ENCODE measurements around the gene SPEN.
"Not testable (repeated sequence)": the region's sequence is repeated elsewhere in the genome, so short reads cannot be mapped to it uniquely, and the experiment has no call there.

The SPEN gene

DNA sequence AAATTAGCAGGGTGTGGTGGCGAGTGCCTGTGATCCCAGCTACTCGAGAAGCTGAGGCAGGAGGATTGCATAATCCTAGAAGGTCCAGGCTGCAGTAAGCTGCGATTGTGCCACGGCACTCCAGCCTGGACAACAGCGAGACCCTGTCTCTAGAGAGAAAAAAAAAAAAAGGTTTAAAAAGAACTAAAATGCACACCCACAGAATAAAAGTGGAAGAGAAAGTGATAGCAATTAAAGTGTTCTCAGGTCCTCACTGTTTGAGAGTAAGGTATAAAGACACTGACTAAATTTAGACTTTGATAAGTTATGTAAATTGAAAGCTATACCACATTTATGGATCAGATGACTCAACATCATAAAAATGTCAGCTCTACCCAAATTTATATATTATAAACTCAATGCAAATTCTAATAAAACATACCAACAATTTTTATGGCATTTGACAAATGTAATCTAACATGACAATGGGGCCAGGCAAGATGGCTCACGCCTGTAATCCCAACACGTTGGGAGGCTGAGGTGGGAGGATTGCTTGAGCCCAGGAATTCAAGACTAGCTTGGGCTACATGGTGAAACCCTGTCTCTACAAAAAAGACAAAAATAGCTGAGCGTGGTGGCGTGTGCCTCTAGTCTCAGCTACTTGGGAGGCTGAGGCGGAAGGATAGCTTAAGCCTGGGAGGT lies 116.6 kb downstream of the SPEN start:
- DNase-seq, result no peak

GRCh38 chr1:15965228-15965767 lies 117.8 kb downstream of the SPEN start:
- no peak for DNase-seq

GRCh38 chr1:15966081-15966955 lies 118.8 kb downstream of the SPEN start:
- DNase-seq, result no peak

GRCh38 chr1:15966956-15967344 lies 119.4 kb downstream of the SPEN start:
- no peak for DNase-seq

GRCh38 chr1:15968172-15968571 lies 120.7 kb downstream of the SPEN start:
- DNase-seq, result no peak

GRCh38 chr1:15969321-15969880 lies 121.9 kb downstream of the SPEN start:
- DNase-seq, result no peak

- no peak for DNase-seq
Measured at GRCh38 chr1:15970911-15971310, 123.4 kb downstream of the SPEN start.

- DNase-seq, result no peak
Measured at GRCh38 chr1:15972409-15972808, 124.9 kb downstream of the SPEN start.

GRCh38 chr1:15973772-15974171 lies 126.3 kb downstream of the SPEN start:
- no peak for DNase-seq

- no peak for DNase-seq
Measured at GRCh38 chr1:15974855-15975254, 127.3 kb downstream of the SPEN start.

GRCh38 chr1:15975358-15975804 lies 127.9 kb downstream of the SPEN start:
- peak in 1 of 2 experiments; percentile 12 for DNase-seq

DNA sequence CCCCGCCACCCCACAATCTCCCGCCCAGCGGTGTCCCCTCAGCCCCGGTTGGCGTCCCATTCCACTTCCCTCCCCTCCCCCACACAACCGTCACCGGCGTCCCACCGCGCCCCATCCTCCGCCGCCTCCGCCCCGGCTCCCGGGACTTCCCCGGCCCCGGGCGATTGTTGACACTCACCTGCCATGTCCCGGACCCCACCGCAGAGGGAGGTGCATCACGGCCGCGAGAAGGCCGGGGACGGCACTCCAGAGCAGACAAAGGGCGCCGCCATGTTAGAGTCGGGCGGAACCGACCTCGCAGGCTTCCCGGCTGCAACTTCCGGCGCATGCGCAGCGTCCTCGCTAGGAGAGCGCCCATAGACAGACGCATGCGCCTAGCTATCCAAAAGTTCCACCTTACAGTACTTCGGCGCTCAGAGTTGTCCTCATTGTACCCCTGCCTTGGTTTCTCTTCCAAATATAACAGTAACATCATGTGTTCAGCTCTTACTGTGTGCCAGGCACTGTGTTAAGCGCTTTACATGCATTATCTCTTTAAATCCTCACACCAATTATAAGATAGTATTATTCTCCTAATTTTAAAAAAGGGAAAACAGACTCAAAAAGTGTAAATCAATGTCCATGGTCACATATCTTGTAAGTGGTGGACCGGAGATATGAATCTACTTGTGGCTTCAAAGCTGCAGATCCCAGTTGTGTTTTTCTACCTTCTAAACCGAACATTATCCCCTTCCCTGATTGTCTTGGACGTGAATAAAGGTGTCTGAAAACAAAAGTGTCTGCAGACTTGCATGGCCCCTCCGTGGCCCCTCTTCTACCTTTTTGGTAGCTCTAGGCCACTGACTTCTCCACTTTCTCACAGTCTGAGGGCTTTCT lies 128.5 kb downstream of the SPEN start, which contains the start of gene ZBTB17:
Gene ZBTB17, minus strand, starts transcription at position 297 of the 876 bp plus-strand sequence. CDS start 27,606 bp downstream, outside the sequence.
- peak; percentile 84 to 91 for DNase-seq

DNA sequence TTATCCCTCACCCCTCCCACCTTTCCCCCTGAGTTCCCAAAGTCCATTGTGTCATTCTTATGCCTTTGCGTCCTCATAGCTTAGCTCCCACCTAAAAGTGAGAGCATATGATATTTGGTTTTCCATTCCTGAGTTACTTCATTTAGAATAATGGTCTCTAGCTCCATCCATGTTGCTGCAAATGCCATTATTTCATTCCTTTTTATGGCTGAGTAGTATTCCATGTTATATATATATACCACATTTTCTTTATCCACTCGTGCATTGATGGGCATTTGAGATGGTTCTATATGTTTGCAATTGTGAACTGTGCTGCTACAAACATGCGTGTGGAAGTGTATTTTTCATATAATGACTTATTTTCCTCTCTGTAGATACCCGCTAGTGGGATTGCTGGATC lies 130.4 kb downstream of the SPEN start:
- not testable (repeated sequence) for DNase-seq

DNA sequence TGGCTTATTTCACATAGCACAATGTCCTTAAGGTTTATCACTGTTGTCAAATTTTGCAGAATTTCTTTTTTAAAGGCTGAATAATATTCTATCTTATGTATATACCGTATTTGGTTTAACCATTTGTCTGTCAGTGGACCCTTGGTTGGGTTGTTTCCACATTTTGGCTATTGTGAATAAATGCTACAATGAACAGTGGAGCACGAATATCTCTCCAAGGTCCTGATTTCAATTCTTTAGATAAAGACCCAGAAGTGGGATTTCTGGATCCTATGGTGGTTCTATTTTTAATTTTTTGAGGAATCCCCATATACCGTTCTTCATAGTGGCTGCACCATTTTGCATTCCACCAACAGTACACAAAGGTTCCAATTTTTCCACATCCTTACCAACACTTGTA lies 134.2 kb downstream of the SPEN start:
- no peak for DNase-seq

- DNase-seq, result no peak
Measured at GRCh38 chr1:15983275-15983674, 135.8 kb downstream of the SPEN start.

DNA sequence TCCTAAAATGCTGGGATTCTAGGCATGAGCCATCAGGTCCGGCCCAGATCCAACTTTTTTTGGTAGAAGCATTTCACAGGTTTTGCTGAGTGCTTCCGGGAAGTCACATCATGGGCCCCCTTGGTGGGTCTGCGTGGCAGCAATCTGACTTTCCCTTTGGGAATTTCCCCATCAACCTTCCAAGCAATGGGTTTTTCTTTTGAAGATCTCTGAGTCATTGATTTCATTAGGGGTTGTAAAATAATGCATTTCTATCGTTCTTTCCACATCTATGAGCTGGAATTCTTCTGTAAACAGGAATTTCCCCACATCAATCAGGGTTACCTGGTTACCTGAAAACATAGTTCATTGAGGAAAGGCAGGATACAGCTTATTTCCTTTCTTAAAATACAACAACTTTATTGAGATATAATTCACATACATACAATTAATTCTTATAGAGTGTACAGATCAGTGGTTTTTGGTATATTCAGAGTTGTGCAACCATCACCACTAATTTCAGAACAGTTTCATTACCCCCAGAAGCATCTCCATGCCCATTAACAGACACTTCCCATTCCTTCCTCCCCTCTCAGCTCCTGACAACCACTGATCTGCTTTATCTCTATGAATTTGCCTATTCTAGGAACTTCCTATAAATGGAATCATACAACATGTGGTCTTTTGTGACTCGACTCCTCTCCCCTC lies 138.2 kb downstream of the SPEN start:
- no peak for DNase-seq

DNA sequence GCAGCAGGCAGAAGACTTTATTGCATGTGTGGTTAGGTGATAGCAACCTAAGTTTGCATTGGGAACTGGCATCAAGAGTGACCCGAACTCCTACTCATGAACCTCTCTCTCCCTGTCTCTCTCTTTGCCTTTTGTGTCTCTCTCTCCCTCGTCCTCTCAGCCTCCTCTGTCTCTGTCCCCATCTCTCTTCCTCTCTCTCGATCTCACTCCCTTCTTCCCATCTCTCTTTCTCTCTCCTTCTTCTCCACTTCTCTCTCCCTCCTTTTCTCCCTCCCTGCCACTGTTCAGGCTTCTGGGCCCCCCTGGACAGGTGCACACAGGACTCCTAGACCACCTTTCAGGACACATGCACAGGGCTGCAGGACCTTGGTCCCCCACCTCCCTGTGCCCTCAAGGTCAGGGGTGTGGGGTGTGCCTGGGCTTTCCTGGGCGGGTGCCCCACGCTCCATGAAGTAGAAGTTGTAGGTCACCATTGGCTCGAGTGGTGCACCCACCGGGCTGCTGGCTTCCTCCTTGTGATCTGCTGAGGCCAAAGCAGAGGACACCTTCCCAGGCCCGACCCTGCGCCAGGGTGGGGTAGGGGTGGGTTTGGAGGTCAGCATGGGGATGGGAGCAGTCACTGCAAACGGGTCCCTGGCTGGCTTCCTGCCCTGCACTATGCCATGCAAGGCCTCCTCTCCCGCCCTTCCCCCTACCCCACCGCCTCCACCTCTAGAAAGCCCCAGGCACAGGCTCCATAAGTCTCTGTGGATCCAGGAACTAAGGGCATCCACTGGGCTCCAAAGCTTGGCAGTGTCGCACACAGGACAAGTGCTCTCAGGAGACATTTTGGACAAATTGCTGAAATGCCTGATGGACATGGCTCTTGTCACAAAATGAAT lies 141.6 kb downstream of the SPEN start:
- DNase-seq, result no peak

DNA sequence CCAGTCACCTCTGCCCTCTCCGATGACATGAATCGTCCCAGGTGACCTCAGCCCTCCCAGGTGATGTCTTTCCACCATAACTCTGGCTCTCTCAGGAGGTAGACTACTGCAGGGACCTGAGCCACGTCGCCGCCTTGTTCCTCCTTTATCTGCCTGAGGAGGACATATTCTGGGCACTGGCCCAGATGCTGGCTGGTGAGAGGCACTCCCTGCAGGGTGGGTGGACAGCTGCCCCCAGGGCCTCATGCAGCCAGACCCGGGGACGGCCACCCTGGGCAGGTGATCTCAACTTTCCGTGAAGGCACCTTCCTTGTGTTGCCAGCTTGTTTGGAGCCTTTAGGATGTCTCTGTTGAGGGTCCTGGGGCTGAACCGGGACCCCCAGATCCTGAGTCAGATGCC lies 142.3 kb downstream of the SPEN start:
- DNase-seq, result no peak
